ENCODE results near the gene TBC1D12. TPM values are rescaled to one million over a fixed set of nuclear protein-coding genes. Genes with fewer than 3 reads are reported as not detected.

Gene TBC1D12
- total RNA-seq, 3 donors from 2014 or later (not counting 1 experiment from before 2014, with no cell fraction given), result 1.2 to 4.8 (median 1.8) TPM

GRCh38 chr10:94461503-94461902 lies 59.2 kb downstream of the TBC1D12 start:
- no peak overlapping the region for H3K4me3 Mint-ChIP-seq
- Histone ChIP-seq H3K27me3 (ENCODE audit: control insufficient read depth, insufficient read depth, low read length) (no peaks in the 10 kb centered on the region), H3K27ac (ENCODE audit: low read length) (no peak overlapping the region), H3K4me3 (ENCODE audit: low read length) (no peak overlapping the region), H3K4me1 (ENCODE audit: control insufficient read depth, insufficient read depth, low read length) (no peaks in the 10 kb centered on the region), H3K36me3 (ENCODE audit: control insufficient read depth, insufficient read depth, low read length) (no peaks in the 10 kb centered on the region), H3K9me3 (ENCODE audit: control insufficient read depth, insufficient read depth, low read length) (peaks cover 5% of the 10 kb centered on the region)
- no peak for DNase-seq
- TF ChIP-seq, protein P1, sequence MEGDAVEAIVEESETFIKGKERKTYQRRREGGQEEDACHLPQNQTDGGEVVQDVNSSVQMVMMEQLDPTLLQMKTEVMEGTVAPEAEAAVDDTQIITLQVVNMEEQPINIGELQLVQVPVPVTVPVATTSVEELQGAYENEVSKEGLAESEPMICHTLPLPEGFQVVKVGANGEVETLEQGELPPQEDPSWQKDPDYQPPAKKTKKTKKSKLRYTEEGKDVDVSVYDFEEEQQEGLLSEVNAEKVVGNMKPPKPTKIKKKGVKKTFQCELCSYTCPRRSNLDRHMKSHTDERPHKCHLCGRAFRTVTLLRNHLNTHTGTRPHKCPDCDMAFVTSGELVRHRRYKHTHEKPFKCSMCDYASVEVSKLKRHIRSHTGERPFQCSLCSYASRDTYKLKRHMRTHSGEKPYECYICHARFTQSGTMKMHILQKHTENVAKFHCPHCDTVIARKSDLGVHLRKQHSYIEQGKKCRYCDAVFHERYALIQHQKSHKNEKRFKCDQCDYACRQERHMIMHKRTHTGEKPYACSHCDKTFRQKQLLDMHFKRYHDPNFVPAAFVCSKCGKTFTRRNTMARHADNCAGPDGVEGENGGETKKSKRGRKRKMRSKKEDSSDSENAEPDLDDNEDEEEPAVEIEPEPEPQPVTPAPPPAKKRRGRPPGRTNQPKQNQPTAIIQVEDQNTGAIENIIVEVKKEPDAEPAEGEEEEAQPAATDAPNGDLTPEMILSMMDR (IDR thresholded peaks at IDR 0.05), result no peak
- no peak for ATAC-seq
- peaks cover 0 to 5% of the 10 kb centered on the region in 2 donors for H3K27me3 Mint-ChIP-seq (ENCODE audit: low read depth in 2 of 2)
- H3K36me3 Mint-ChIP-seq, result no peaks in the 10 kb centered on the region
- intact Hi-C loops (cut with micrococcal nuclease), result no loop called here
- peaks cover 3 to 4% of the 10 kb centered on the region in 2 donors for H3K9me3 Mint-ChIP-seq
- WGBS (ENCODE audit: insufficient coverage), result 60% methylated on average over 1 of the region's 1 CpG
- no peaks in the 10 kb centered on the region for H3K4me1 Mint-ChIP-seq
- no peak overlapping the region for H3K27ac Mint-ChIP-seq

DNA sequence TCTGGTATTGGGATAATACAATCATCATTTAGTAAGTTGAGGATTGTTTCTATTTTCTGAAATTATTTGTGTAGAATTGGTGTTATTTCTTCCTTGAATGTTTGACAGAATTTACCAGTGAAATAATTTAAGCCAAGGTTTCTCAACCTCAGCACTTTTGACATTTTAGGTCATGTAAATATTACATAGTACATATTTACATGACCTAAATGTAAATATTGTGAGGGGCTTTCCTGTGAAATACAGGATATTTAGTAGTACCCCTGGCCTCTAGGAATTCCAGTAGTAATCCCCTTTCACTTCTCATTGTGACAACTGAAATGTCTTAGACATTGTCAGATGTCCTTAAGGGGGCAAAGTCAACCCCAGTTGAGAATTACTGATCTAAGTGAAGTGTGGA lies 59.8 kb downstream of the TBC1D12 start:
- Histone ChIP-seq H3K4me3 (ENCODE audit: low read length) (no peak overlapping the region), H3K4me1 (ENCODE audit: control insufficient read depth, insufficient read depth, low read length) (no peaks in the 10 kb centered on the region), H3K27me3 (ENCODE audit: control insufficient read depth, insufficient read depth, low read length) (no peaks in the 10 kb centered on the region), H3K27ac (ENCODE audit: low read length) (no peak overlapping the region), H3K9me3 (ENCODE audit: control insufficient read depth, insufficient read depth, low read length) (peaks cover 5% of the 10 kb centered on the region), H3K36me3 (ENCODE audit: control insufficient read depth, insufficient read depth, low read length) (no peaks in the 10 kb centered on the region)
- TF ChIP-seq, protein P1 (IDR thresholded peaks at IDR 0.05), result no peak
- Mint-ChIP-seq H3K4me3 (no peak overlapping the region), H3K36me3 (no peaks in the 10 kb centered on the region), H3K27ac (no peak overlapping the region), H3K27me3 (ENCODE audit: low read depth in 2 of 2) (peaks cover 0 to 5% of the 10 kb centered on the region in 2 donors), H3K4me1 (no peaks in the 10 kb centered on the region), H3K9me3 (peaks cover 3 to 4% of the 10 kb centered on the region in 2 donors)
- DNase-seq, result no peak
- intact Hi-C loops (cut with micrococcal nuclease), result no loop called here
- ATAC-seq, result no peak

- H3K9me3 ChIP-seq (ENCODE audit: control insufficient read depth, insufficient read depth, low read length), result no peaks in the 10 kb centered on the region
- DNase-seq, result no peak
- H3K4me3 ChIP-seq (ENCODE audit: low read length), result no peak overlapping the region
- H3K27me3 ChIP-seq (ENCODE audit: control insufficient read depth, insufficient read depth, low read length), result no peaks in the 10 kb centered on the region
- Mint-ChIP-seq H3K9me3 (peaks cover 0 to under 1% of the 10 kb centered on the region in 2 donors), H3K36me3 (no peaks in the 10 kb centered on the region), H3K4me3 (no peak overlapping the region), H3K27me3 (ENCODE audit: low read depth in 2 of 2) (peaks cover 3 to 5% of the 10 kb centered on the region in 2 donors), H3K27ac (no peak overlapping the region), H3K4me1 (no peaks in the 10 kb centered on the region)
- no CpG with 5 or more reads among the region's 15 CpGs for WGBS (ENCODE audit: insufficient coverage)
- ATAC-seq, result no peak
- TF ChIP-seq, protein P1 (IDR thresholded peaks at IDR 0.05), result no peak
- H3K4me1 ChIP-seq (ENCODE audit: control insufficient read depth, insufficient read depth, low read length), result no peaks in the 10 kb centered on the region
- intact Hi-C loops (cut with micrococcal nuclease), result no loop called here
- H3K36me3 ChIP-seq (ENCODE audit: control insufficient read depth, insufficient read depth, low read length), result no peaks in the 10 kb centered on the region
- H3K27ac ChIP-seq (ENCODE audit: low read length), result no peak overlapping the region
These were observed 63.3 kb downstream of the TBC1D12 start for GRCh38 chr10:94465684-94466083.

- H3K9me3 ChIP-seq (ENCODE audit: control insufficient read depth, insufficient read depth, low read length), result no peaks in the 10 kb centered on the region
- no peaks in the 10 kb centered on the region for H3K36me3 ChIP-seq (ENCODE audit: control insufficient read depth, insufficient read depth, low read length)
- Mint-ChIP-seq H3K36me3 (peaks cover 3% of the 10 kb centered on the region), H3K27ac (no peak overlapping the region), H3K4me1 (no peaks in the 10 kb centered on the region), H3K4me3 (no peak overlapping the region), H3K27me3 (ENCODE audit: low read depth in 2 of 2) (peaks cover 0 to 6% of the 10 kb centered on the region in 2 donors), H3K9me3 (no peaks in the 10 kb centered on the region)
- H3K27me3 ChIP-seq (ENCODE audit: control insufficient read depth, insufficient read depth, low read length), result no peaks in the 10 kb centered on the region
- DNase-seq (no peak), ATAC-seq (no peak)
- TF ChIP-seq, protein P1 (IDR thresholded peaks at IDR 0.05), result no peak
- H3K4me1 ChIP-seq (ENCODE audit: control insufficient read depth, insufficient read depth, low read length), result no peaks in the 10 kb centered on the region
- no peak overlapping the region for H3K4me3 ChIP-seq (ENCODE audit: low read length)
- intact Hi-C loops (cut with micrococcal nuclease), result no loop called here
- H3K27ac ChIP-seq (ENCODE audit: low read length), result no peak overlapping the region
These were observed 79.1 kb downstream of the TBC1D12 start for GRCh38 chr10:94481410-94481809.

All from natural killer cell (primary cell).